ENCODE measurements around the gene KLRK1.

- TF ChIP-seq, protein P1, sequence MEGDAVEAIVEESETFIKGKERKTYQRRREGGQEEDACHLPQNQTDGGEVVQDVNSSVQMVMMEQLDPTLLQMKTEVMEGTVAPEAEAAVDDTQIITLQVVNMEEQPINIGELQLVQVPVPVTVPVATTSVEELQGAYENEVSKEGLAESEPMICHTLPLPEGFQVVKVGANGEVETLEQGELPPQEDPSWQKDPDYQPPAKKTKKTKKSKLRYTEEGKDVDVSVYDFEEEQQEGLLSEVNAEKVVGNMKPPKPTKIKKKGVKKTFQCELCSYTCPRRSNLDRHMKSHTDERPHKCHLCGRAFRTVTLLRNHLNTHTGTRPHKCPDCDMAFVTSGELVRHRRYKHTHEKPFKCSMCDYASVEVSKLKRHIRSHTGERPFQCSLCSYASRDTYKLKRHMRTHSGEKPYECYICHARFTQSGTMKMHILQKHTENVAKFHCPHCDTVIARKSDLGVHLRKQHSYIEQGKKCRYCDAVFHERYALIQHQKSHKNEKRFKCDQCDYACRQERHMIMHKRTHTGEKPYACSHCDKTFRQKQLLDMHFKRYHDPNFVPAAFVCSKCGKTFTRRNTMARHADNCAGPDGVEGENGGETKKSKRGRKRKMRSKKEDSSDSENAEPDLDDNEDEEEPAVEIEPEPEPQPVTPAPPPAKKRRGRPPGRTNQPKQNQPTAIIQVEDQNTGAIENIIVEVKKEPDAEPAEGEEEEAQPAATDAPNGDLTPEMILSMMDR (IDR thresholded peaks at IDR 0.05) = no peak
- no peak for TF ChIP-seq POLR2A (IDR thresholded peaks at IDR 0.05)
- no peak for TF ChIP-seq POLR2AphosphoS5 (IDR thresholded peaks at IDR 0.05; ENCODE audit: insufficient read depth in 1 of 2, low read depth in 1 of 2)
Observed at GRCh38 chr12:10341892-10342509, 47.8 kb downstream of the KLRK1 start.

All from vagina (tissue), 2 donors.